ENCODE data around the gene BSCL2. TPM values are rescaled to one million over a fixed set of nuclear protein-coding genes. Genes with fewer than 3 reads are reported as not detected.

The BSCL2 gene
- polyA plus RNA-seq, 1 experiment, result 94.1 TPM

DNA sequence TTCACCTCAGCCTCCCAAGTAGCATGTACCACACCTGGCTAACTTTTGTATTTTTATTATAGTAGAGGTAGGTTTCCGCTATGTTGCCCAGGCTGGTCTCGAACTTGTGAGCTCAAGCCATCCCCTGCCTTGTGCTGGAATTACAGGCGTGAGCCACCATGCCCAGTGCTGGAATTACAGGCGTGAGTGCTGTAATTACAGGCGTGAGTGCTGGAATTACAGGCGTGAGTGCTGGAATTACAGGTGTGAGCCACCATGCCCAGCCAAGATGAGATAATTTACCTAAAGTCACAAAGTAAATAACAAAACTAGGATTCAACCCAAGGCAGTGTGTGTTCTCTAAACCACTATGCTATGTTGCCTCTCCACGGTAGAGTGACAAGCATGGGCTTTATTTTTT, 24.7 kb downstream of the BSCL2 start:
- POLR2A ChIA-PET, result no interaction called here
- TF ChIP-seq, protein P1, sequence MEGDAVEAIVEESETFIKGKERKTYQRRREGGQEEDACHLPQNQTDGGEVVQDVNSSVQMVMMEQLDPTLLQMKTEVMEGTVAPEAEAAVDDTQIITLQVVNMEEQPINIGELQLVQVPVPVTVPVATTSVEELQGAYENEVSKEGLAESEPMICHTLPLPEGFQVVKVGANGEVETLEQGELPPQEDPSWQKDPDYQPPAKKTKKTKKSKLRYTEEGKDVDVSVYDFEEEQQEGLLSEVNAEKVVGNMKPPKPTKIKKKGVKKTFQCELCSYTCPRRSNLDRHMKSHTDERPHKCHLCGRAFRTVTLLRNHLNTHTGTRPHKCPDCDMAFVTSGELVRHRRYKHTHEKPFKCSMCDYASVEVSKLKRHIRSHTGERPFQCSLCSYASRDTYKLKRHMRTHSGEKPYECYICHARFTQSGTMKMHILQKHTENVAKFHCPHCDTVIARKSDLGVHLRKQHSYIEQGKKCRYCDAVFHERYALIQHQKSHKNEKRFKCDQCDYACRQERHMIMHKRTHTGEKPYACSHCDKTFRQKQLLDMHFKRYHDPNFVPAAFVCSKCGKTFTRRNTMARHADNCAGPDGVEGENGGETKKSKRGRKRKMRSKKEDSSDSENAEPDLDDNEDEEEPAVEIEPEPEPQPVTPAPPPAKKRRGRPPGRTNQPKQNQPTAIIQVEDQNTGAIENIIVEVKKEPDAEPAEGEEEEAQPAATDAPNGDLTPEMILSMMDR (IDR thresholded peaks at IDR 0.05; ENCODE audit: insufficient read depth, low read depth, low read length), result no peak
- CTCF ChIA-PET, result interaction anchor here (3.3 kb wide), 1 partner anchor 12 kb away, joined by 40 read pairs; no protein-coding TSS in a partner anchor
- Histone ChIP-seq H3K27me3 (ENCODE audit: control insufficient read depth, insufficient read depth, low read length) (no peaks in the 10 kb centered on the region), H3K4me3 (ENCODE audit: low read depth, low read length) (no peak overlapping the region), H3K36me3 (ENCODE audit: control insufficient read depth, insufficient read depth, low read length) (0 out of 2 replicates have a peak, but pooled peaks cover under 1% of the 10 kb centered on the region)
- DNase-seq (ENCODE audit: low read depth), result no peak

DNA sequence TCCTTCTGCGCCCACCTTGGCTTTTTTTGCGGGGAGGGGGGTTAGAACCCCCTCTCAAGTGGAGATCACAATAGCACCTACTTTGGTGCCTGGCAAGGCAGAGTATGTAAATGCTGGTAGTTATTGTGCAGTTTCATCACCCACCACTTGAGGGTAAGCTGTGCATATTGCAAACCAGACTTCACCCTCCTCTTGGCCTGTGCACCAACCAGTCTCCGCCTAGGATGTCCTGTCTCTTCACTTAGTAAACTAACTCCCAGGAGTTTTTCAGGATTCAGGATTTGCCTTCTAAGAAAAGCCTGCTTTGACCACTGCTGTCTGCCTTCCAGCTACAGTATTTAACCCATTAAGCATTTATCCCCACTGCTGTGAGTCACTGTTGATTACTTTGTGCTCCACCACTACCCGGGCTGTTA, 26.4 kb downstream of the BSCL2 start:
- peaks cover 11% of the 10 kb centered on the region for H3K36me3 ChIP-seq (ENCODE audit: control insufficient read depth, insufficient read depth, low read length)
- ChIA-PET POLR2A (no interaction called here), CTCF (interaction anchor here (0.6 to 3.3 kb wide), 28 partner anchors 9 to 299 kb away, joined by 3 to 40 read pairs (median 4); partner anchors contain the start of genes C11orf98, CSKMT, EML3 and GNG3)
- no peak for DNase-seq (ENCODE audit: low read depth)
- TF ChIP-seq, protein P1 (IDR thresholded peaks at IDR 0.05; ENCODE audit: insufficient read depth, low read depth, low read length), result peak; percentile 67
- H3K27me3 ChIP-seq (ENCODE audit: control insufficient read depth, insufficient read depth, low read length), result no peaks in the 10 kb centered on the region
- H3K4me3 ChIP-seq (ENCODE audit: low read depth, low read length), result no peak overlapping the region

DNA sequence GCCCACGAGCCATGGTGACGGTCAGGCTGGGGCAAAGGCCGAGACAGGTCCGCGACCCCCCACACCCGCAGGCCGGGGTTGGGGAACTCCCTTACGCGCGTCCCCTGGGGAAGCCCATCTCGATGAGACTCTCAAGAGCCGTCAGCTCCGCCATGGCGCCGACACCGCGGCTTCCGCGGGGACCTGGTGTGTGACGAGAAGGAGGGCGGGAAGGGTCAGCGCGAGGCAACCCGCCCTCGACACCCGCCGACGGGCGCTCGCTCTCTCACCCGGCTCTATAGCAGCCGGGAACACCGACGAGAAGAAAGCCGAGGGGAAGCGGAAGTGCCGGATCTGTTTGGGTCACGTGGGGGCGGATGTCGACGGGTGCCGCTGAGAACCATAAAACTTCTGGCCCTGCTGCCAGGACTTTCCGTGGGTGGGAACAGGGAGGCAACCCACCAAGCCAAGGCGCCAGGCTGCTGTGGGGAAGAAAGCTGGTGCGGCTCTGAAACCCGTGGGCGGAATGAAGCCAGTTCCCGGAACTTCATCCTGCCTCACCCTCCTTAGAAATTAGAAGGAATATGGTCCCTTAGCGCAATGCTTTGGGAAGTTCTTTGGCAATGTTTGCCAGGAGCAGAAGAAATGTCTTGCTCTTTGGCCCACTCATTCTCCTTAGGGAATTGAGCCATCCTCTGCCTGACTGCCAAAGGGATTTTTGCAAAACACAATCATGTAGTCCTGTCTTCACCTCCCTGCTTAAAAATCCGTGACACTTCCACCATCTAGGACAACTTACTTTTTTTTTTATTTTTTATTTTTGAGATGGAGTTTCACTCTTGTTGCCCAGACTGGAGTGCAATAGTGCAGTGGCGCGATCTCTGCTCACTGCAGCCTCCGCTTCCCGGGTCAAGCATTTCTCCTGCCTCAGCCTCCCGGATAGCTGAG, 28.2 kb downstream of the BSCL2 start, which contains the start of gene UBXN1:
Gene UBXN1, minus strand, starts transcription at position 304 of the 927 bp plus-strand sequence. Its CDS starts 150 bp downstream, at position 154.
- TF ChIP-seq, protein P1 (IDR thresholded peaks at IDR 0.05; ENCODE audit: insufficient read depth, low read depth, low read length), result no peak
- Histone ChIP-seq H3K36me3 (ENCODE audit: control insufficient read depth, insufficient read depth, low read length) (peaks cover 11% of the 10 kb centered on the region), H3K27me3 (ENCODE audit: control insufficient read depth, insufficient read depth, low read length) (no peaks in the 10 kb centered on the region), H3K4me3 (ENCODE audit: low read depth, low read length) (peak within 1 kb of the TSS; percentile 74)
- ChIA-PET POLR2A (interaction anchor here (0.6 kb wide), 3 partner anchors 13 to 187 kb away, joined by 3 to 7 read pairs (median 5); no protein-coding TSS in a partner anchor), CTCF (interaction anchor here (0.7 to 3.3 kb wide), 7 partner anchors 11 to 67 kb away, joined by 3 to 40 read pairs (median 5); partner anchors contain the start of genes BSCL2, C11orf98, CSKMT and EML3)
- no peak for DNase-seq (ENCODE audit: low read depth)

DNA sequence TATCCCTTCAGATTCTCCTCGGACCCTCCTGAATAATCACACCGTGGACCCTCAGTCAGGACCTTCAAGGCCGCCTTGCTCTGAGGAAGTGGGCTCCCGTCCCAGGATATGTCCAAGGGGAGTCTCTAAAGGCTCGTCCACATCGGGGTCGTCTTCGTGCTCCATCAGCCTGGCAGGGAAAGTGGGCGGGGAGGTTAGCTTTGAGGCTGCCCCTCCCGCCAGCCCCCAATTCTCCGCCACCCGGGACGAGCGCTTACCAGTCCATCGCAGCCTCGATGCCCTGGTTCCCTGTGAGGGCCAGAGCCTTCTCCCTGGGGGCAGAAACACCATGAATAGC, 28.8 kb downstream of the BSCL2 start:
- H3K27me3 ChIP-seq (ENCODE audit: control insufficient read depth, insufficient read depth, low read length), result no peaks in the 10 kb centered on the region
- peak overlapping the region; percentile 74 for H3K4me3 ChIP-seq (ENCODE audit: low read depth, low read length)
- H3K36me3 ChIP-seq (ENCODE audit: control insufficient read depth, insufficient read depth, low read length), result peaks cover 13% of the 10 kb centered on the region
- TF ChIP-seq, protein P1 (IDR thresholded peaks at IDR 0.05; ENCODE audit: insufficient read depth, low read depth, low read length), result no peak
- ChIA-PET CTCF (interaction anchor here (0.7 to 1.0 kb wide), 2 partner anchors 16 to 29 kb away, joined by 3 to 4 read pairs; partner anchors contain the start of genes BSCL2 and GNG3), POLR2A (no interaction called here)
- DNase-seq (ENCODE audit: low read depth), result no peak

DNA sequence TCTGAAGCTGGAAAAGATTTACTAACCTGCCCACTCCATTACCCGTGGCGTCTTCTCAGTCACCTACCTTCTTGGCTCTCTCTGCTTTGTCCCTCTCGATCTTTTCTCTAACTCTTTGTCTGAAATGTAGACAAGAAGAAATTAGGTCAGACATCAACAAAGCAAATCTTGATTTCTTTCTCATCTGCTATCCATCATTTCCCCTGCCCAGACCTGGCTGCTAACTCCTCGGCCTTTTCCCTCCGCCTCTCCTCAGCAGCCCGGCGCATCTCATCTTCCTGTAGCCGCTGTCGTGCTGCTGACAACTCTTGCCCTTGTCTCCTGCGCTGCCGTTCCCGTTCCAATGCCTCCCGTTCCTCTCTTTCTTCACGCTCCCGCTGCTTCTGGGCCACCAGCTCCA, 29.5 kb downstream of the BSCL2 start:
- Histone ChIP-seq H3K4me3 (ENCODE audit: low read depth, low read length) (peak overlapping the region; percentile 74; the same call in 1 of the 2 replicates), H3K27me3 (ENCODE audit: control insufficient read depth, insufficient read depth, low read length) (no peaks in the 10 kb centered on the region), H3K36me3 (ENCODE audit: control insufficient read depth, insufficient read depth, low read length) (peaks cover 13% of the 10 kb centered on the region)
- TF ChIP-seq, protein P1 (IDR thresholded peaks at IDR 0.05; ENCODE audit: insufficient read depth, low read depth, low read length), result no peak
- no peak for DNase-seq (ENCODE audit: low read depth)
- POLR2A ChIA-PET, result no interaction called here
- CTCF ChIA-PET, result interaction anchor here (1.7 kb wide), 1 partner anchor 11 kb away, joined by 5 read pairs; the partner anchor contains the start of gene LRRN4CL
